Smooth muscle cell (in vitro differentiated cells): ENCODE data around the gene PRRG2. TPM values are rescaled to one million over a fixed set of nuclear protein-coding genes. Genes with fewer than 3 reads are reported as not detected.

ENCODE experiments used
- DNase-seq: peaks from one replicate; lab custom pipeline; 2025; ENCODE audit not compliant: unreplicated experiment; lab: John Stamatoyannopoulos, UW
- H2AFZ ChIP-seq: fragments of 200-600 bp; sonication (generic); 2 replicates; pipeline ENCODE4 v1.6.0; 2016; ENCODE audit warnings: antibody characterized with exemption, low read depth, mild to moderate bottlenecking
- H3F3A ChIP-seq: fragments of 200-600 bp; sonication (generic); 2 replicates; pipeline ENCODE4 v1.6.0; 2017; ENCODE audit warnings: antibody characterized with exemption, low read depth
- H3K27ac ChIP-seq: fragments of 200-600 bp; sonication (generic); 2 replicates; pipeline ENCODE4 v1.5.1; 2016; ENCODE audit warnings: low read depth, mild to moderate bottlenecking
- H3K27me3 ChIP-seq: fragments of 200-600 bp; sonication (generic); 2 replicates; pipeline ENCODE4 v1.6.1; 2016; ENCODE audit warnings: low read depth, mild to moderate bottlenecking
- H3K36me3 ChIP-seq: fragments of 200-600 bp; sonication (generic); 2 replicates; pipeline ENCODE4 v1.5.1; 2016; ENCODE audit warnings: low read depth
- H3K4me1 ChIP-seq: fragments of 200-600 bp; sonication (generic); 2 replicates; pipeline ENCODE4 v1.5.1; 2016; ENCODE audit warnings: low read depth
- H3K4me2 ChIP-seq: fragments of 200-600 bp; sonication (generic); 2 replicates; pipeline ENCODE4 v1.6.0; 2016; ENCODE audit warnings: mild to moderate bottlenecking
- H3K4me3 ChIP-seq: fragments of 200-600 bp; sonication (generic); 2 replicates; pipeline ENCODE4 v1.5.1; 2016; ENCODE audit warnings: mild to moderate bottlenecking
- H3K79me2 ChIP-seq: fragments of 200-600 bp; sonication (generic); 2 replicates; pipeline ENCODE4 v1.6.0; 2016; ENCODE audit warnings: low read depth, mild to moderate bottlenecking
- H3K9ac ChIP-seq: fragments of 200-600 bp; sonication (generic); 2 replicates; pipeline ENCODE4 v1.6.0; 2016; ENCODE audit warnings: low read depth
- H3K9me3 ChIP-seq: fragments of 200-600 bp; sonication (generic); replicated peaks from 2 replicates; pipeline ENCODE4 v1.5.1; 2016; ENCODE audit warnings: low read depth
- H4K20me1 ChIP-seq: fragments of 200-600 bp; sonication (generic); 2 replicates; pipeline ENCODE4 v1.6.0; 2016; ENCODE audit warnings: low read depth
- CTCF ChIP-seq: fragments of 200-600 bp; sonication (generic); IDR thresholded peaks from 2 replicates; pipeline ENCODE4 v1.5.1; 2017; ENCODE audit warnings: borderline replicate concordance, mild to moderate bottlenecking, antibody characterized with exemption; ENCODE audit not compliant: insufficient read depth, poor library complexity, severe bottlenecking
- WGBS: methylation state at CpG from one replicate; pipeline ENCODE4 v1.1.7; 2016; ENCODE audit warnings: low lambda C conversion rate; 5-methylcytosine and 5-hydroxymethylcytosine counted together
- polyA plus RNA-seq: library from polyadenylated mRNA; unstranded; fragments of >200 nt; fragmentation: Nextera tagmentation; extraction: Ambion mirVana; gene quantifications from 2 replicates; pipeline ENCODE4 v1.2.1, GENCODE V29; 2016
- total RNA-seq: library from RNA; depleted of rRNA; stranded (reverse); fragments of >200 nt; gene quantifications from 2 replicates; pipeline ENCODE4 v1.2.3, GENCODE V29; 2014

The PRRG2 gene
- total and polyA plus RNA-seq, 2 experiments from 2014 or later: 0.24 to 13.5 TPM

- H3K27ac ChIP-seq: peak overlapping the region; percentile 35
- H4K20me1 ChIP-seq: peaks cover 39% of the 10 kb centered on the region
- H3K9me3 ChIP-seq: no peaks in the 10 kb centered on the region
- TF ChIP-seq CTCF: no peak
- DNase-seq: peak; percentile 73
- 22% methylated on average over 10 of the region's 27 CpGs for WGBS
- peak overlapping the region; percentile 85 for H3K4me3 ChIP-seq
- no peaks in the 10 kb centered on the region for H3K4me1 ChIP-seq
- no peaks in the 10 kb centered on the region for H3K27me3 ChIP-seq
- H2AFZ ChIP-seq: no peak overlapping the region
- peaks cover 34% of the 10 kb centered on the region for H3K79me2 ChIP-seq
- H3K9ac ChIP-seq: no peak overlapping the region
- peaks cover 8% of the 10 kb centered on the region for H3F3A ChIP-seq
- peak overlapping the region; percentile 95 for H3K4me2 ChIP-seq
- no peaks in the 10 kb centered on the region for H3K36me3 ChIP-seq
Measured at GRCh38 chr19:49593233-49594113, 12.4 kb downstream of the PRRG2 start.

GRCh38 chr19:49594157-49594992, 13.3 kb downstream of the PRRG2 start:
- no peak overlapping the region for H3K4me3 ChIP-seq
- H2AFZ ChIP-seq: no peak overlapping the region
- H3K4me2 ChIP-seq: peak overlapping the region; percentile 95
- 95% methylated on average over 23 of the region's 35 CpGs for WGBS
- H3K9me3 ChIP-seq: no peaks in the 10 kb centered on the region
- TF ChIP-seq CTCF: no peak
- H4K20me1 ChIP-seq: peaks cover 47% of the 10 kb centered on the region
- no peak overlapping the region for H3K9ac ChIP-seq
- no peak overlapping the region for H3K27ac ChIP-seq
- H3K27me3 ChIP-seq: no peaks in the 10 kb centered on the region
- no peak for DNase-seq
- H3F3A ChIP-seq: peaks cover 8% of the 10 kb centered on the region
- no peaks in the 10 kb centered on the region for H3K36me3 ChIP-seq
- H3K4me1 ChIP-seq: no peaks in the 10 kb centered on the region
- H3K79me2 ChIP-seq: peaks cover 43% of the 10 kb centered on the region

GRCh38 chr19:49594993-49595818, 14.1 kb downstream of the PRRG2 start:
- H3K4me1 ChIP-seq: no peaks in the 10 kb centered on the region
- peaks cover 48% of the 10 kb centered on the region for H3K79me2 ChIP-seq
- H3K9ac ChIP-seq: no peak overlapping the region
- no peaks in the 10 kb centered on the region for H3K36me3 ChIP-seq
- DNase-seq: no peak
- H3K9me3 ChIP-seq: no peaks in the 10 kb centered on the region
- H3K4me3 ChIP-seq: no peak overlapping the region
- no peak for TF ChIP-seq CTCF
- H4K20me1 ChIP-seq: peaks cover 56% of the 10 kb centered on the region
- H3K4me2 ChIP-seq: no peak overlapping the region
- no peak overlapping the region for H2AFZ ChIP-seq
- H3K27me3 ChIP-seq: no peaks in the 10 kb centered on the region
- H3K27ac ChIP-seq: no peak overlapping the region
- 94% methylated on average over 13 of the region's 35 CpGs for WGBS
- peaks cover 8% of the 10 kb centered on the region for H3F3A ChIP-seq
